Midbrain (tissue), 1 donor: Measurements from ENCODE around the gene SFTA2.

ENCODE experiments used
- DNase-seq: peaks from one replicate; lab custom pipeline; 2025; lab: John Stamatoyannopoulos, UW

SFTA2 gene

GRCh38 chr6:30889921-30890645 is 41.9 kb downstream of the SFTA2 start:
- peak; percentile 86 for DNase-seq

- no peak for DNase-seq
Measured at GRCh38 chr6:30889496-30889885, 42.5 kb downstream of the SFTA2 start.

- no peak for DNase-seq
Measured at GRCh38 chr6:30888816-30889495, 43.0 kb downstream of the SFTA2 start.

- peak; percentile 42 for DNase-seq
Measured at GRCh38 chr6:30887901-30888815, 43.8 kb downstream of the SFTA2 start.

- DNase-seq: no peak
Measured at GRCh38 chr6:30886897-30887255, 45.1 kb downstream of the SFTA2 start.

GRCh38 chr6:30885999-30886896 is 45.7 kb downstream of the SFTA2 start:
- DNase-seq: peak; percentile 69

- DNase-seq: no peak
Measured at GRCh38 chr6:30885481-30885998, 46.4 kb downstream of the SFTA2 start.

GRCh38 chr6:30884521-30885480 is 47.2 kb downstream of the SFTA2 start:
- peak; percentile 61 for DNase-seq

GRCh38 chr6:30883685-30884520 is 48.1 kb downstream of the SFTA2 start, which contains the start of gene DDR1:
DDR1 (plus strand) TSS chr6:30884519; CDS start chr6:30888730, 4,211 bp downstream.
- DNase-seq: peak; percentile 87

- no peak for DNase-seq
Measured at GRCh38 chr6:30882759-30883684, 48.9 kb downstream of the SFTA2 start.

- DNase-seq: peak; percentile 44
Measured at GRCh38 chr6:30882204-30882758, 49.7 kb downstream of the SFTA2 start.

GRCh38 chr6:30881392-30882203 is 50.4 kb downstream of the SFTA2 start:
- peak; percentile 51 for DNase-seq
